Activated T-helper 1 cell treated with anti-CD3 and anti-CD28 coated beads, Interleukin-12 subunit alpha, Interleukin-12 subunit beta, Interleukin-2, Interleukin-4 antibody, amounts not matched to agents 30 ng/mL and 10 ng/mL and 1 ng/mL, durations not matched to agents 14 hours and 24 hours and 36 hours (primary cell): ENCODE data around the gene MEF2D. TPM values are rescaled to one million over a fixed set of nuclear protein-coding genes. Genes with fewer than 3 reads are reported as not detected.
A peak's percentile ranks its signal among the peaks of the same experiment; 100 is the strongest.

ENCODE experiments used
- DNase-seq: peaks from one replicate; pipeline ENCODE4 v3.0.0; 2021; ENCODE audit warnings: low spot score
- H3K27ac Mint-ChIP-seq: one replicate; pipeline ENCODE4 v1.8.0; 2021; ENCODE audit warnings: mild to moderate bottlenecking, mixed read lengths
- H3K27me3 Mint-ChIP-seq: one replicate; pipeline ENCODE4 v1.8.0; 2022; ENCODE audit warnings: mild to moderate bottlenecking, moderate library complexity, mixed read lengths; ENCODE audit not compliant: insufficient read depth
- H3K36me3 Mint-ChIP-seq: one replicate; pipeline ENCODE4 v1.8.0; 2021; ENCODE audit warnings: low read depth, mixed read lengths
- H3K4me1 Mint-ChIP-seq: one replicate; pipeline ENCODE4 v1.8.0; 2021; ENCODE audit warnings: low read depth, mixed read lengths
- H3K4me3 Mint-ChIP-seq: one replicate; pipeline ENCODE4 v1.8.0; 2021; ENCODE audit warnings: mild to moderate bottlenecking, moderate library complexity, mixed read lengths
- H3K9me3 Mint-ChIP-seq: one replicate; pipeline ENCODE4 v1.8.0; 2021; ENCODE audit warnings: mixed read lengths
- intact Hi-C: fragments of 100-400 bp; cut with micrococcal nuclease; formaldehyde crosslinking; loops from one replicate; pipeline ENCODE4 v1.15.1; 2024
- total RNA-seq: library from RNA; stranded (reverse); gene quantifications from 2 replicates; pipeline ENCODE4 v1.2.3, GENCODE V29; 2022

Gene MEF2D
- total RNA-seq, 1 donor from 2014 or later, result 36.3 TPM

DNA sequence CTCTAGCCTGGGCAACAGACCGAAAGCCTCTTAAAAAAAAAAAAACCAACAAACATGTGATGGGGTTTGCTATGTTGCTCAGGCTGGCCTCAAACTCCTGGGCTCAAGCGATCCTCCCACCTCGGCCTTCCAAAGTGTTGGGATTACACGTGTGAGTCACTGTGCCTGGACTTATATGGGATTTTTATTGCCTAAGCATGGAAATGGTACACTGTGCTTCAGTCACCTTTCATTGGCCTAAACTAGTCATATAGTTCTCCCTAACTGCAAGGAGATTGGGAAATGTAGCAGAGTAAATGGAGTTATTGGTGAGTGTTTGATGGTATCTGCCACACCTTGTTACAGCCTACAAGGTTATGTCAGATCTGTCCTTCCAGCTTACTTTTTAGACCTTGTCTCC is 17.2 kb upstream of the MEF2D start:
- Mint-ChIP-seq H3K4me1 (no peaks in the 10 kb centered on the region), H3K9me3 (no peaks in the 10 kb centered on the region), H3K27me3 (no peaks in the 10 kb centered on the region), H3K36me3 (no peaks in the 10 kb centered on the region), H3K27ac (no peak overlapping the region), H3K4me3 (no peak overlapping the region)
- DNase-seq, result no peak
- intact Hi-C loops, result no loop called here

DNA sequence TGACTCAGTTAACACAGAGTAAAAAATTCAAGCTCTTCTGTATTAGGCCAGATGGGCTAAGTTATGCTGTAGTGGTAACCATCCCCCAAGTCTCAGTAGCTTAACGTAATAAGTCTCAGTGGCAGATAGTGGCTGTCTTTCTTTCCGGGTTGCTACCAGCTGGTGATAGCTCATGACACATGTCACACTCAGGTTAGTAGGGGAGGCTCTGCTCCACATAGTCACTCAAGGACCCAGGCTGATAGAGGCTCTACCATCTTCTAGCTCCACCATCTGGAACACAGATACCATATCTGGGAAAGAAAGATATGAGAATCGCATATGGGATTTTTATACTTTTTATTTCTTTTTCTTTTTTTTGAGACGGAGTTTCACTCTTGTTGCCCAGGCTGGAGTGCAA is 16.2 kb upstream of the MEF2D start:
- no peak overlapping the region for H3K4me3 Mint-ChIP-seq
- intact Hi-C loops, result no loop called here
- no peak for DNase-seq
- H3K27ac Mint-ChIP-seq, result no peak overlapping the region
- H3K9me3 Mint-ChIP-seq, result no peaks in the 10 kb centered on the region
- H3K4me1 Mint-ChIP-seq, result peaks cover 2% of the 10 kb centered on the region
- no peaks in the 10 kb centered on the region for H3K36me3 Mint-ChIP-seq
- no peaks in the 10 kb centered on the region for H3K27me3 Mint-ChIP-seq

DNA sequence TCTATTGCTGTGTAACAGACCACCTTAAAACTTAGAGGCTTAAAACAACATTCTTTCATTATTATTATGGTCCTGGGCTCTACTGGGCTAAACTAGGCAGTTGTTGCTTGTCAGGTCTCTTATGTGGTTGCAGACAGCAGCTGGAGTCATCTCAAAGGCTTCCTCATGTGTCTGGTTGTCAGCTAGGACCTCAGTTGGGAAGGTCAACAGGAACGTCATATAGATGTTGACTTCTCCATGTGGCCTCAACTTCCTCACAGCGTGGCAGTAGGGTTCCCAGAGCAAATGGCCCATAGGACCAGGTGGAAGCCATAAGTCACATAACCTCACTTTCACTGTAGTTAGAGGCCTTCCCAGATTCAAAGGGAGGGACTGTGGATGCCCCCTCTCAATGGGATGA is 15.4 kb upstream of the MEF2D start:
- H3K27ac Mint-ChIP-seq, result no peak overlapping the region
- H3K27me3 Mint-ChIP-seq, result no peaks in the 10 kb centered on the region
- no peak for DNase-seq
- H3K36me3 Mint-ChIP-seq, result no peaks in the 10 kb centered on the region
- no peak overlapping the region for H3K4me3 Mint-ChIP-seq
- peaks cover 5% of the 10 kb centered on the region for H3K4me1 Mint-ChIP-seq
- intact Hi-C loops, result no loop called here
- no peaks in the 10 kb centered on the region for H3K9me3 Mint-ChIP-seq

DNA sequence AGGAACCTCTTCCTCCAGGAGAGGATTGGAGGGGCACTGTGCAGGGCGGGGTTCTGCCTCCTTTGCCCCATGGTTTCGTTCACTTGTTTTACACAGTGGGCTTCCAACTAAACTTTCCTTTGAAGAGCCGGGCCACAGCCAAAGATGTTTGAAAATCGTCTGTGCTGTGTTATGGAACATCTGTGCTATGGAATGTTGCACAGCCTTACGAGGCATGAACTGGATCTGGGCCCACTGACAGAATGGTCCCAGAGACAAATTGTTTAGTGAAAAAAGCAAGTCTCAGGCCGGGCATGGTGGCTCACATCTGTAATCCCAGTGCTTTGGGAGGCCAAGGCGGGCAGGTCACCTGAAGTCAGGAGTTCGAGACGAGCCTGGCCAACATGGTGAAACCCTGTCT is 12.6 kb upstream of the MEF2D start:
- H3K9me3 Mint-ChIP-seq, result no peaks in the 10 kb centered on the region
- H3K36me3 Mint-ChIP-seq, result no peaks in the 10 kb centered on the region
- H3K27ac Mint-ChIP-seq, result no peak overlapping the region
- no peaks in the 10 kb centered on the region for H3K27me3 Mint-ChIP-seq
- H3K4me3 Mint-ChIP-seq, result no peak overlapping the region
- no peak for DNase-seq
- H3K4me1 Mint-ChIP-seq, result peaks cover 16% of the 10 kb centered on the region
- intact Hi-C loops, result no loop called here

DNA sequence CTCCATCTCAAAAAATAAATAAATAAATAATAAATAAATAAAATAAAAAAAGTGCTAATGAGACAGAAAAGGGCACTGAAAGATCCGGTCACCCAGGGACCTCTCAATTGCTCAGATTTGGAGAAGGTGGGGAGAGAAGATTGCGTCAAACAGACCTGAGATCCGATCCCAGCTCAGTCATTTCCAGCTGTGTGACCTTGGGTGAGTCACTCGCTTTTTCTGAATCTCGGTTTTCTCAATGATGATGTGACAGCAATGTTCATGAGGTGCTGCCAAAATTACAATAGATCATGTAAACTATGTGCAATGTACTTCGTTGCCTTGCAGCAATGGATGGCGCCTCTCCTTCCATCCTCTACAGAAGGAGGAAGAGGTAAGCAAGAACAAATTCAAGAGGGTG is 11.1 kb upstream of the MEF2D start:
- Mint-ChIP-seq H3K4me1 (peaks cover 26% of the 10 kb centered on the region), H3K4me3 (no peak overlapping the region), H3K36me3 (no peaks in the 10 kb centered on the region), H3K9me3 (no peaks in the 10 kb centered on the region), H3K27me3 (no peaks in the 10 kb centered on the region), H3K27ac (peak overlapping the region; percentile 53)
- no peak for DNase-seq
- intact Hi-C loops, result no loop called here

DNA sequence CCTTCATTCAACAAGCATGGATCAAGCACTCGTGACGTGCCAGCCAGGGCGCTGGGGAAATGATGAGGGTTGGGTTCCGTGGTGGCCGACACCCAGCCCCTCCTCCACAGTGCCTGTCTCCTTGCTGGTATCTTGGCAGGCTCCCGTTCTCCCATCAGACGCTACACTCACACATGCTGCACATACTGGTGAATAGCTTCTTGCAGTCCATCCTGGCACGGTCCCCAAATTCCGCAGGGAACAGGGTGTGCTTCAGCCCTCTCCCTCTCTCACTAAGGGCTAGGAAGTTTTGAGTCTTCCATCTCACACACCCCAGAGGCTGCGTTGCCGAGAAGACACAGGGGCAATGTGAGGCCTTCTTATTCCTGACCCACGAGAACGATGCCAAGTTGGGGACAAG is 10.1 kb upstream of the MEF2D start:
- no peak for DNase-seq
- Mint-ChIP-seq H3K9me3 (no peaks in the 10 kb centered on the region), H3K4me3 (no peak overlapping the region), H3K27ac (no peak overlapping the region), H3K4me1 (peaks cover 35% of the 10 kb centered on the region), H3K27me3 (no peaks in the 10 kb centered on the region), H3K36me3 (no peaks in the 10 kb centered on the region)
- intact Hi-C loops, result no loop called here

DNA sequence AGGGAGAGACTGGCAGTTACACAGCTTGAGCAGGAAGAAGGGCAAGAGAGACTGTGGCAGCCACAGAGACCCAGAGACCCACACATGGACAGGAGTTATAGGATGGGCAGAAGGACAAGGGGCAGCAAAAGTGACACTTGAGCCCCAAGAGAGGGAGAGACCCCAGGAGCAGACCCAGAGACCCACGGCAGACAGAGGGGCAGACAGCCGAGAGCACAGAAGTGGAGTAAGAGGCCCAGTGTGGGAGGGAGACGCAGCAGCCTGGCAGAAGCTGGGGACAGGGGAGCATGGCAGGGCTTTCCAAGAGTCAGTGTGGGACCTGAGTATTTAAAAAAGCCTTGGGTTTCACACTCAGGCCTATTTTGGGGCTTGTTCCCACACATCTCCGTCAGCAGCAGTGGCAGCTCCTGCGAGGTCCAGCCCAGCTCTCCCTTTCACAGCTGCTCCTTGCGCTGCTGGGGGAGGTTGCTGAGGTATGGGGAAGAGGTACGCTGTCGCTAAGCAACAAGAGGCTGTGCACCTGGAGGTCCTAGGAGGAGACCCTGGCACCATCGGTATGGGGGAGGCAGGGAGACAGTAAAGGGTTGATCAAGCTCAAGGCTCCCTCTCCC is 9.0 kb upstream of the MEF2D start:
- no peaks in the 10 kb centered on the region for H3K9me3 Mint-ChIP-seq
- H3K27me3 Mint-ChIP-seq, result no peaks in the 10 kb centered on the region
- peaks cover 1% of the 10 kb centered on the region for H3K36me3 Mint-ChIP-seq
- intact Hi-C loops, result loop anchor here (5.0 to 10.0 kb wide), 3 partner anchors 63 to 655 kb away; partner anchors contain the start of genes GON4L, IQGAP3, LAMTOR2 and SYT11
- H3K4me1 Mint-ChIP-seq, result peaks cover 45% of the 10 kb centered on the region
- H3K4me3 Mint-ChIP-seq, result no peak overlapping the region
- peak overlapping the region; percentile 47 for H3K27ac Mint-ChIP-seq
- DNase-seq, result no peak

DNA sequence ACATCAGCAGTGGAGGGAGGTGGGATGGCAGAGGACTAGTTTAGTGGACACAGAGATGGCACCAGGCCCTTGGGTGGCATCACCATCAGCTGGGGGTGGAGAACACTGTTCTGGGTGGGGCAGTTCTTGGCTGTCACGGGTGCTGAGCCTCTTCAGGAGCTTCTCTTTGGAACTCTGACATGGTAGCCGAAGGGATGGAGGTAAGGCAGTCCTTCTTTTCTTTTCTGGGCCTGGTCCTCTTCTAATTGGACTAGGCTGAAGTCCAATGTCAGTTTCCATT is 8.3 kb upstream of the MEF2D start:
- Mint-ChIP-seq H3K4me3 (no peak overlapping the region), H3K27me3 (no peaks in the 10 kb centered on the region), H3K27ac (peak overlapping the region; percentile 48), H3K36me3 (peaks cover 4% of the 10 kb centered on the region), H3K9me3 (no peaks in the 10 kb centered on the region), H3K4me1 (peaks cover 51% of the 10 kb centered on the region)
- intact Hi-C loops, result loop anchor here (5.0 to 10.0 kb wide), 3 partner anchors 63 to 654 kb away; partner anchors contain the start of genes GON4L, IQGAP3, LAMTOR2 and SYT11
- DNase-seq, result no peak

DNA sequence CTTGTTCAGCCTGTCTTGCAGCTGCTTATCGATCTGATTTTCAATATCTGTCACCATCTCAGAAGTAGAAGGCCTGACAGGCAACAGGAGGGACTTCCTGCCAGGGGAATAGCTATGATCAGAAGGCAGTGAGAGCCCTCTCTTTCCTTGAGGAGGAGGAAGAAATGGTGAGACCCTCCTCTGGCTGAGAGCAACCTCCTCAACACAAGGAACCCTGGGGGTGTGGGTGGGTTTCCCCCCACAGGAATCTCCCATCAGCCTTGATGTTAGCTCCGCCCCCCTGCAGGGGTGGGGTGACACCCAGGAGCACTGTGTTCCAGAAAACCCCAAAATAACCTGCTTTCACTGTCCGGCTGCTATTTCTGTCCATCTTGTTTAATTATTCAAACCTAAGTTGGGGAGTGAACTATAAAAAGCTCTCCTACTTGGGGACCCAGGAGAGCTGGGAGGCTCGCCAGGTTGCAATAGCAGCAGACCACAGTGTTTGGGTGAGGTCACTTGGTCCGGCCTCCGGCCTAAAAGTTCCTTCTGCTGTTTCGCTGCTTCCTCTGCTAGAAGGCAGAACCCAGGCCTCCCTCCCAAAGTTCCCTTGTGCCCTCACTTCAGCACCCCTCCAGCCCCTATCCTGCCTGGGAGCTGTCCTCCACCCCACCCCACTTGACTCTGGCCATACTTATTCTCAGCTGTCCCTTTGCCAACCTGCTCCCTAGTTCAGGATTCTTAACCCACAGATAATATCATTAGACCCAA is 7.8 kb upstream of the MEF2D start:
- DNase-seq, result no peak
- Mint-ChIP-seq H3K9me3 (no peaks in the 10 kb centered on the region), H3K4me1 (peaks cover 56% of the 10 kb centered on the region), H3K27ac (peak overlapping the region; percentile 75), H3K4me3 (peak overlapping the region; percentile 78), H3K36me3 (peaks cover 4% of the 10 kb centered on the region), H3K27me3 (no peaks in the 10 kb centered on the region)
- intact Hi-C loops, result loop anchor here (5.0 to 10.0 kb wide), 3 partner anchors 64 to 654 kb away; partner anchors contain the start of genes GON4L, IQGAP3, LAMTOR2 and SYT11

DNA sequence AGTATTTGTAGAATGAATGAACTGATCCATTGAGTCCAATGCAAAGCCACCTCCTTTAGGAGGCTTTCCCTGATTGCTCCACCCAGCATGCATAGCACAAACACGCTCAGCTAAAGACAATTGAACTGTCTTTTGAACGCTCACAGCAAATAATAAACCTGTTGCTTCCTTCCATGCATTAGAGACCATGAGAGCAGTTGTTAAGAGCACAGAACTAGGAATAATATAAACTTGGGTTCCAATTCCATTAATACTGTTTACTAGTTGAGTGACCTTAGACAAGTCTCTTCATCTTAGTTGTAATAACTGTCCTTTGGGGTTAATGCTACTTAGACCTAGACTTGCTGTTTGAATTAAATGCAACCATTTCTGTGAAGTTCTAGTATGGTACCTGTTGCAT is 5.9 kb upstream of the MEF2D start:
- H3K9me3 Mint-ChIP-seq, result no peaks in the 10 kb centered on the region
- no peak for DNase-seq
- peaks cover 71% of the 10 kb centered on the region for H3K4me1 Mint-ChIP-seq
- intact Hi-C loops, result loop anchor here (5.0 to 10.0 kb wide), 3 partner anchors 66 to 652 kb away; partner anchors contain the start of genes GON4L, IQGAP3, LAMTOR2 and SYT11
- peak overlapping the region; percentile 81 for H3K4me3 Mint-ChIP-seq
- H3K27me3 Mint-ChIP-seq, result no peaks in the 10 kb centered on the region
- peak overlapping the region; percentile 9 for H3K27ac Mint-ChIP-seq
- peaks cover 4% of the 10 kb centered on the region for H3K36me3 Mint-ChIP-seq

DNA sequence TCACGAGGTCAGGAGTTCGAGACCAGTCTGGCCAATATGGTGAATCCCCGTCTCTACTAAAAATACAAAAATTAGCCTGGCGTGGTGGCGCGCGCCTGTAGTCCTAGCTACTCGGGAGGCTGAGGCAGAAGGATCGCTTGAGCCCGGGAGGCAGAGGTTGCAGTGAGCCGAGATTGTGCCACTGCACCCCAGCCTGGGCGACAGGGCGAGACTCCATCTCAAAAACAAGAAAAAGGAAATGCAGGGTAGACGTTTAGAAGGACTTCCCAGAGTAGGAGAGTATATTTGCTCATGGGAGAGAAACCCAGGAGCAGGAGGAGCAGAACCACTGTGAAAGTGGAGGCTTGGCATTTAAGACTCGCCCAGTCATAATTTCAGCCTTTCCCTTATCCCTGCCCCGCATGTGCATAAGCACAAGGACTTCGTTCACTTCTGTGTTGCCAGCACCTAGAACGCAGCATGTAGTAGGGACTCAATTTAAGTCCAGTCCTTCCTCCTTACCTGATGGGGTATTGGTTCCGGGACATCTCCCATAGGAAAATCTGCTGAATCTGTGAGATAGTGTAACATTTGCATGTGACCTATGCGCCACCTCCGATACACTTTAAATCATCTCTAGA is 5.2 kb upstream of the MEF2D start:
- Mint-ChIP-seq H3K4me3 (peak overlapping the region; percentile 81), H3K9me3 (no peaks in the 10 kb centered on the region), H3K36me3 (peaks cover 4% of the 10 kb centered on the region), H3K27ac (peak overlapping the region; percentile 96), H3K4me1 (peaks cover 72% of the 10 kb centered on the region), H3K27me3 (no peaks in the 10 kb centered on the region)
- intact Hi-C loops, result loop anchor here (2.0 to 10.0 kb wide), 4 partner anchors 67 to 651 kb away; partner anchors contain the start of genes GON4L, GPATCH4, IQGAP3 and LAMTOR2
- no peak for DNase-seq

DNA sequence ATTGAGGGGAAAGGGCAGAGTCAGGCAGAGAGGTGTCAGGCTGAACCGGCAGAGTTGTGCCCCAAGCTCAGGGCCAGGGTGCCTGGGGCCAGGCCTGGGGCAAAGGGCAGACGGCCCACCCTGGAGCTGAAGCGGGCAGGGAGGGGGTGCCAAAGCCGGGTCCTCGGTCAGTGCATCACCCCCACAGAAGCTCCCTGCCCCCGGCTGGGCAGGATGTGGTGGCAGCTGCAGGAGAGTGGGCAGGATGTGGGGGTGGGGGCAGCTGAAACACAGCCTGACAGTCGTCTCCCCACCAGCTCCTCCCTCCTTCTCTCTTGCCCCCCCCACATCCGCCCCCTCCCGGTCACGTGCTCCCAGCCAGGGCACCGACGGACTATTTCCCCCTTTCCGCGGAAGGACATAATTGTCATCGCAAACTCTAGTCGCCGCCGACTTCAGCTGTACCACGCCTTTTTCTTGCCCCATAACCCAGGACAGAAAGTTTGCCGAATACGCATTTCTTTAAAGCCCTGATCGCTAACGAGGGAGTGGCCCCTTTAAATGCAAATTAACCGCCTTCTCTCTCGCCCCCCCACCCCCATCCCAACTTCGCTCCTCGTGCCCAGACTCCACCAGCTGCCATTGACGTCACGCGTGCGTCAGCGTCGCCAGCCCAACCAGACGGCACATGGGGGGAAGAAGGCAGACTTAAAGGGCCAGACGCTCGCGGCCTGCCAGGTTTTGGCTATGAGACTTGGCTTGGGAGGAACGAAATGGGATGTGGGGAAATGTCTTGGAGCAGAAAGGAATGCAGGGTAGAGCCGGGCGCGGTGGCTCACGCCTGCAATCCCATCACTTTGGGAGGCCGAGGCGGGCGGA is 4.5 kb upstream of the MEF2D start:
- Mint-ChIP-seq H3K36me3 (peaks cover 4% of the 10 kb centered on the region), H3K9me3 (no peaks in the 10 kb centered on the region), H3K27ac (peak overlapping the region; percentile 96), H3K27me3 (no peaks in the 10 kb centered on the region), H3K4me3 (peak overlapping the region; percentile 81), H3K4me1 (peaks cover 72% of the 10 kb centered on the region)
- DNase-seq, result peak; percentile 93
- intact Hi-C loops, result loop anchor here (2.0 to 10.0 kb wide), 8 partner anchors 67 to 650 kb away; partner anchors contain the start of genes GON4L, GPATCH4, IQGAP3 and ISG20L2
